K562 (cell line): ENCODE measurements around the gene SAMD11. TPM values are rescaled to one million over a fixed set of nuclear protein-coding genes. Genes with fewer than 3 reads are reported as not detected.

Source experiments
- ARHGAP35 ChIP-seq: fragments of 450-650 bp; IDR thresholded peaks from 2 replicates; pipeline ENCODE4 v1.6.1; 2018; ENCODE audit not compliant: partially characterized antibody
- CC2D1A ChIP-seq: fragments of 450-650 bp; IDR thresholded peaks from 2 replicates; pipeline ENCODE4 v1.6.1; 2017; ENCODE audit warnings: mild to moderate bottlenecking
- CHCHD3 ChIP-seq: fragments of 250-450 bp; sonication (Bioruptor Pico); IDR thresholded peaks from 2 replicates; pipeline ENCODE4 v2.1.2; 2022; ENCODE audit warnings: mild to moderate bottlenecking
- CREB1 ChIP-seq, 2 experiments: sonication (generic) in 1 of 2; formaldehyde crosslinking in 1 of 2; IDR thresholded peaks; 2 replicates each; pipeline versions ENCODE4 v1.6.1 to v1.8.0; 2012 to 2022; ENCODE audit warnings: inconsistent platforms in 1 of 2, mild to moderate bottlenecking in 1 of 2, missing genetic modification reagents in 1 of 2, moderate library complexity in 1 of 2
- FOXO4 ChIP-seq: fragments of 450-650 bp; formaldehyde crosslinking; IDR thresholded peaks from 2 replicates; pipeline ENCODE4 v1.4.0; 2020; ENCODE audit warnings: mild to moderate bottlenecking, moderate library complexity
- HIVEP1 ChIP-seq: fragments of 250-450 bp; sonication (Bioruptor Pico); IDR thresholded peaks from 2 replicates; pipeline ENCODE4 v1.4.0; 2020; ENCODE audit warnings: mild to moderate bottlenecking
- HSF4 ChIP-seq: fragments of 250-450 bp; sonication (Bioruptor Pico); IDR thresholded peaks from 2 replicates; pipeline ENCODE4 v2.1.2; 2022; ENCODE audit warnings: mild to moderate bottlenecking, moderate library complexity, borderline replicate concordance
- IFI16 ChIP-seq: fragments of 250-450 bp; sonication (Bioruptor Pico); IDR thresholded peaks from 2 replicates; pipeline ENCODE4 v2.1.2; 2022; ENCODE audit warnings: mild to moderate bottlenecking, inconsistent platforms
- MTF1 ChIP-seq: fragments of 250-450 bp; sonication (Bioruptor Pico); IDR thresholded peaks from 2 replicates; pipeline ENCODE4 v1.9.0; 2021; ENCODE audit warnings: moderate library complexity, mild to moderate bottlenecking, inconsistent platforms, borderline replicate concordance
- NFYB ChIP-seq: IDR thresholded peaks from 2 replicates; pipeline ENCODE4 v1.6.1; 2011; ENCODE audit warnings: mild to moderate bottlenecking, moderate library complexity; ENCODE audit not compliant: insufficient read length; ENCODE audit errors: extremely low read depth
- PTRF ChIP-seq: fragments of 450-650 bp; IDR thresholded peaks from 2 replicates; pipeline ENCODE4 v1.6.1; 2016; ENCODE audit warnings: mild to moderate bottlenecking, missing genetic modification characterization, missing compliant biosample characterization
- TSC22D4 ChIP-seq: fragments of 450-650 bp; IDR thresholded peaks from 2 replicates; pipeline ENCODE4 v1.6.1; 2016; ENCODE audit warnings: missing genetic modification characterization, missing biosample characterization, control low read depth
- U2AF1 ChIP-seq: fragments of 200-400 bp; formaldehyde crosslinking; optimal IDR thresholded peaks from 2 replicates; pipeline ENCODE3; 2017; ENCODE audit warnings: mild to moderate bottlenecking, low read depth, low read length, moderate library complexity
- ZEB2 ChIP-seq: fragments of 450-650 bp; IDR thresholded peaks from 2 replicates; pipeline ENCODE4 v1.6.1; 2016
- ZNF134 ChIP-seq: fragments of 250-450 bp; sonication (Bioruptor Pico); conservative IDR thresholded peaks from 2 replicates; pipeline ENCODE4 v1.4.0; 2020
- ZNF274 ChIP-seq: IDR thresholded peaks from 2 replicates; pipeline ENCODE4 v1.6.1; 2011; ENCODE audit warnings: low read depth, mild to moderate bottlenecking, low read length, moderate library complexity, borderline replicate concordance
- ZNF280A ChIP-seq: fragments of 450-650 bp; IDR thresholded peaks from 2 replicates; pipeline ENCODE4 v1.6.1; 2018; ENCODE audit warnings: mild to moderate bottlenecking, low read depth; ENCODE audit not compliant: partially characterized antibody
- ZNF507 ChIP-seq: conservative IDR thresholded peaks from 2 replicates; pipeline ENCODE4 v1.6.1; 2017; ENCODE audit warnings: missing genetic modification characterization, missing compliant biosample characterization
- ZNF511 ChIP-seq: sonication (generic); formaldehyde crosslinking; IDR thresholded peaks from 2 replicates; pipeline ENCODE4 v1.8.0; 2022; ENCODE audit warnings: mild to moderate bottlenecking, missing genetic modification reagents
- ZSCAN32 ChIP-seq: fragments of 450-650 bp; formaldehyde crosslinking; IDR thresholded peaks from 2 replicates; pipeline ENCODE4 v1.4.0; 2020; ENCODE audit warnings: mild to moderate bottlenecking, moderate library complexity
- polyA plus RNA-seq, 8 experiments: library from polyadenylated mRNA; depleted of rRNA in 4 of 8; stranded (reverse) in 5 of 8; unstranded in 3 of 8; fragments of >200 nt; fragmentation: Nextera tagmentation in 2 of 8; fragmentation: Illumina TruSeq in 1 of 8; extraction: Ambion mirVana in 2 of 8; extraction: Trizol in 1 of 8; gene quantifications; 2 replicates each; pipeline versions ENCODE4 v1.2.1 to v1.2.3, GENCODE V29; 2011 to 2014; ENCODE audit warnings: inconsistent platforms in 1 of 8, missing spikeins in 1 of 8
- total RNA-seq, 7 experiments: library from RNA; depleted of rRNA in 6 of 7; stranded (reverse); fragments of >200 nt in 6 of 7; fragmentation: Illumina TruSeq in 2 of 7; extraction: Trizol in 2 of 7; gene quantifications; 2 replicates each; pipeline versions ENCODE4 v1.2.1 to v1.2.3, GENCODE V29; 2011 to 2021; ENCODE audit warnings: low replicate concordance in 1 of 7
- TF ChIP-seq, protein P1 (sequence below): IDR thresholded peaks from 2 replicates; pipeline ENCODE4 v1.6.1; 2011; ENCODE audit not compliant: insufficient read length; ENCODE audit errors: extremely low read depth
- TF ChIP-seq, protein P2 (sequence below): fragments of 250-450 bp; sonication (Bioruptor Pico); IDR thresholded peaks from 2 replicates; pipeline ENCODE4 v1.8.0; 2022; ENCODE audit warnings: moderate library complexity, mild to moderate bottlenecking, inconsistent platforms

The SAMD11 gene
- total and polyA plus RNA-seq, 9 of the 15 experiments (the other 6 are each of a cell fraction or from before 2014, with no cell fraction given), result 0.07 to 0.82 (median 0.11) TPM; not detected in 2

DNA sequence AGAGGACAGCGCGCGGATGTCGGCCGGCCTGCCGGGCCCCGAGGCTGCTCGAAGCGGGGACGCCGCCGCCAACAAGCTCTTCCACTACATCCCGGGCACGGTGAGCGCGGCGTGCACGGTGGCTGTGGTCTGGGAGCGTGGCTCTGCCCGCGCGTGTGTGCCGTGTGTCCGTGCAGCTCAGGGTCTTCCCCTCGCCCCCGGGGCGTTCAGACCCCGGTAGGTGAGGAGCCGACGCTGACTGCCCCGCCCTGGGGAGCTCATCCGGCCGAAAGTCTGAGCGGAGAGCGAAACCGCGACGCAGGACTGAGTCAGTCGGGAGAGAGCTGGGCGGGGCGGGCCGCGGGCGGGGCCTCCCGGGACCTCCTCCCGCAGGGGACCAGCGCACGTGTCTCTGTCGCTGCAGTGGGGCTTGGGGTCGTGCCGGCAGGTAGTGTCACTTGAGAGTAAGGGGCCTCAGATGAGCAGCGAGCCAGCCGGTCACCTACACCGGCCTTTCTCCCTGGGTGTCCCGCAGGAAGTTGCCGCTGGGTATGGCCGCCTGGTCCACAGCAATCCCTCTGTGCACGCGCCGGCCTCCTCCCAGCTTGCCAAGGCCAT, 43.1 kb downstream of the SAMD11 start (continued):
- TF ChIP-seq ZNF134 (no peak), TSC22D4 (no peak), CC2D1A (no peak), ZNF511 (CRISPR knock-in tag) (0 out of 2 replicates have a peak, but pooled peaks have one; percentile 39), ZNF274 (no peak), HIVEP1 (no peak), NFYB (no peak), ZNF507 (tag) (no peak), U2AF1 (no peak), MTF1 (CRISPR knock-in tag) (no peak), ZNF280A (no peak), CREB1 (IDR thresholded peaks at IDR 0.05) (no peak), CREB1 (CRISPR knock-in tag; IDR thresholded peaks at IDR 0.05) (no peak; the same call in 1 of the 2 replicates), FOXO4 (CRISPR knock-in tag) (no peak), IFI16 (CRISPR knock-in tag) (no peak), PTRF (tag) (no peak), HSF4 (no peak), ZSCAN32 (CRISPR knock-in tag) (no peak), ZEB2 (no peak), CHCHD3 (no peak), ARHGAP35 (no peak)
- TF ChIP-seq, protein P1, sequence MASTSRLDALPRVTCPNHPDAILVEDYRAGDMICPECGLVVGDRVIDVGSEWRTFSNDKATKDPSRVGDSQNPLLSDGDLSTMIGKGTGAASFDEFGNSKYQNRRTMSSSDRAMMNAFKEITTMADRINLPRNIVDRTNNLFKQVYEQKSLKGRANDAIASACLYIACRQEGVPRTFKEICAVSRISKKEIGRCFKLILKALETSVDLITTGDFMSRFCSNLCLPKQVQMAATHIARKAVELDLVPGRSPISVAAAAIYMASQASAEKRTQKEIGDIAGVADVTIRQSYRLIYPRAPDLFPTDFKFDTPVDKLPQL, result no peak
- TF ChIP-seq, protein P2, sequence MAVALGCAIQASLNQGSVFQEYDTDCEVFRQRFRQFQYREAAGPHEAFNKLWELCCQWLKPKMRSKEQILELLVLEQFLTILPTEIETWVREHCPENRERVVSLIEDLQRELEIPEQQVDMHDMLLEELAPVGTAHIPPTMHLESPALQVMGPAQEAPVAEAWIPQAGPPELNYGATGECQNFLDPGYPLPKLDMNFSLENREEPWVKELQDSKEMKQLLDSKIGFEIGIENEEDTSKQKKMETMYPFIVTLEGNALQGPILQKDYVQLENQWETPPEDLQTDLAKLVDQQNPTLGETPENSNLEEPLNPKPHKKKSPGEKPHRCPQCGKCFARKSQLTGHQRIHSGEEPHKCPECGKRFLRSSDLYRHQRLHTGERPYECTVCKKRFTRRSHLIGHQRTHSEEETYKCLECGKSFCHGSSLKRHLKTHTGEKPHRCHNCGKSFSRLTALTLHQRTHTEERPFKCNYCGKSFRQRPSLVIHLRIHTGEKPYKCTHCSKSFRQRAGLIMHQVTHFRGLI (CRISPR knock-in tag), result no peak
